Epidermal melanocyte (primary cell): Measurements from ENCODE around the gene OR51V1.
"Not testable (repeated sequence)": the region's sequence is repeated elsewhere in the genome, so short reads cannot be mapped to it uniquely, and the experiment has no call there.

ENCODE experiments used
- DNase-seq: peaks from one replicate; pipeline ENCODE4 v3.0.0; 2011; ENCODE audit warnings: low spot score; ENCODE audit not compliant: insufficient read length

OR51V1 gene

DNA sequence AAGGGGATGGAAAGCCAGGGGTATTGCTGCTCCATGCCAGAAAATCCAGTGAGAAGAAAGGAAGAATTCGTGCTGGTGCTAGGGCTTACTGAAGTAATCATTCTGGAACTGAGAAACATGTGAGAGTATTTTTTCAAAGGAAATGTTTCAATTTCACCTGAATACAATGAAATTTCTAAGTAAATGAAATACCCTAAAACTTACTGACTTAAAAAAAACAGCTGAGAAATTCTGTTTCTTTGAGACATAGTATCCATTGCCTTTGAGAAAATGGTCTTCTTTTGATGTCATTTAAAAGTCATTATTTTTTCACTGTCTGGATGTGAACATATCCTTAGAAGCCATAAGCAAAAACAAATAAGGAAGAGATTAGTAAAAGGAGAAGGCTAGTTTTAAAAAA, at the start of gene OR51V1:
Gene OR51V1 (minus strand): TSS at position 101 of the 400 bp plus-strand sequence. CDS start 0 bp downstream, at position 101.
- no peak for DNase-seq

DNA sequence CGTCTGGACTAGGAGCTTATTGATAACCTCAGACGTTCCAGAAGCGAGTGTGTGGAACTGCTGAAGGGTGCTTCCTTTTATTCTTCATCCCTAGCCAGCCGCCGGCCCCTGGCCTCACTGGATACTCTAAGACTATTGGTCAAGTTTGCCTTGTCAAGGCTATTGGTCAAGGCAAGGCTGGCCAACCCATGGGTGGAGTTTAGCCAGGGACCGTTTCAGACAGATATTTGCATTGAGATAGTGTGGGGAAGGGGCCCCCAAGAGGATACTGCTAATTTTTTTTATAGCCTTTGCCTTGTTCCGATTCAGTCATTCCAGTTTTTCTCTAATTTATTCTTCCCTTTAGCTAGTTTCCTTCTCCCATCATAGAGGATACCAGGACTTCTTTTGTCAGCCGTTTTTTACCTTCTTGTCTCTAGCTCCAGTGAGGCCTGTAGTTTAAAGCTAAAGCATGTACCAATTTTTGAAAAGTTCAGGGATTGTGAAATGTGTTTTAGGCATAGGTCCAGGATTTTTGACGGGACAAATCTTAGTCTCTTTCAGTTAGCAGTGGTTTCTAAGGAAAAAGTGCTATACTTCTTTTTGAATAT, 49.4 kb upstream of the OR51V1 start, which contains the start of gene HBG1:
Gene HBG1 (minus strand): TSS at position 51 of the 590 bp plus-strand sequence. CDS start 53 bp downstream, outside the sequence.
- not testable (repeated sequence) for DNase-seq

GRCh38 chr11:5248498-5248897, 48.0 kb upstream of the OR51V1 start:
- not testable (repeated sequence) for DNase-seq

GRCh38 chr11:5247472-5248192, 47.1 kb upstream of the OR51V1 start:
- no peak for DNase-seq

GRCh38 chr11:5246772-5247471, 46.4 kb upstream of the OR51V1 start:
- no peak for DNase-seq

DNA sequence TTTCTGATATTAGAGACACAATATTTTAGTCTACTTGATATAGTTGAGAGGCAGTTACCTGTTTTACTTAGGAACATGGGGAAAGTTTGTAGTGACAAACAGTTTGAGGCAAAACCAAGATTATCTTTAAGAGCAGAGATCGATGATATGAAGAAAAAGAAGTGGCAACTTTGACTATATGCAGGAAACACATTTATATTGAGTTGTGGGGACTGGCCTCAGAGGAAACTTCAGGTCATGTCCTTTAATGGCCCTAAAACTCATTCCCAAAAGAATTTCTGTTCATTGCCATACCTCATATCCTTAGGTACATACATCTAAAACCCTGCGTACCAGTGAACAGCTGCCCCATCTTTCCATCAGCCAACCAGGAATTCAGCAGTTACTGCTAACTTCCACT, 44.7 kb upstream of the OR51V1 start:
- DNase-seq, result no peak

GRCh38 chr11:5243816-5244180, 43.3 kb upstream of the OR51V1 start:
- DNase-seq, result no peak

DNA sequence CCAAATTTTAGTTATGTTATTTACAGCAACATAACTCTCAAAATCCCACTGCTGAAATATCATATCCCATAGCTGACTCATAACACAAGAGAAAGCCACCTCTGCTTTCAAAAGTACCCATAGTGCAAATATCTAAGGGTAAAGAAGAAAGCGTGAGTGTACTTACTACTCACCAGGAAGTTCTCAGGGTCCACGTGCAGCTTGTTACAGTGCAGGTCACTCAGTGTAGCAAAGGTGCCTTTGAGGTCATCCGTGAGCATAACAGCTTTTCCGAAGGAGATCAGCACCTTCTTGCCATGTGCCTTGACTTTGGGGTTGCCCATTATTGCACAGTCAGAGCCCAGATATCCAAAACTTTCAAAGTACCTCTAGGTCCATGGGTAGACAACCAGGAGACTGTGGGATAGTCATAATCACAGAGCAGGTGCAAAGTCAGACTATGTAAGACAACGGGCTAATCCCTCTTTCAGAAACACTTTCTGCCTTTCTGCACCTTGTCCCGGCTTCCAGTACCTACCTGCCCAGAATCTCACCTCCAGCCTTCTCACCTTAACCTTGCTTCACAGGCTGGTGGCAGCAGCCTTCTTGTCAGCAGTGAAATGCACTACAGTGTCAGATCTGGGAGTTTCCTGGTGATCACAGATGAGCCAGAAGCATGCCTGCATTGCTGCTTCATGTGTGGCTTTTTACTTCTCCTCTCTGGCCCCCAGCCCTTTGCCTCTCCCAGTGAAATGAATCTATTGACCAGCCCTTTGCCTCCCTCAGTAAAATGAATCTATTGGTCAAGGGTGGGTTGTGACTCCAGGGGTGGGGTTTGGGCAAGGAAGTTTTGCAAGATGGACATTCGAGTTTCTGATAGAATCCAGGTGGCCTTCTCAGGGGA, 42.7 kb upstream of the OR51V1 start:
- DNase-seq, result no peak

DNA sequence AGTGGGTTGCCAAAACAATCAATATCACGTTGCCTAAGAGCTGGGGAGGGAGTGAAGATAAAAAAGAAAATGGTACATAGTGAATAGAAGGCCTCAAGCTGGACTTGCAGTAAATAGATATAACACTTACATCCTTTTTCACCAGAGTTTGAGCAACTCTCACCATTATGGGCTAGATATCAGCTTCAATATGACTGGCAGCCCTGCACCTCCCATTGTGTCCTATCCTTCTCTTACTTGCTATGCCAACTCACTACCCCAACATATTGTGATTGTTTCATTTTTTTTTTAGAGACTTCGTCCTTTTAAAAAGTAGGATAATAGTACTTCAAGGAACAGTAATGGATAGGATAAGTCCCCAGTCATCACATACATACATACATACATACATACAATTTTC, 41.7 kb upstream of the OR51V1 start:
- DNase-seq, result no peak

GRCh38 chr11:5241458-5241857, 41.0 kb upstream of the OR51V1 start:
- no peak for DNase-seq

- no peak for DNase-seq
These were observed 40.0 kb upstream of the OR51V1 start for GRCh38 chr11:5240458-5240857.

GRCh38 chr11:5240056-5240455, 39.6 kb upstream of the OR51V1 start:
- DNase-seq, result no peak

DNA sequence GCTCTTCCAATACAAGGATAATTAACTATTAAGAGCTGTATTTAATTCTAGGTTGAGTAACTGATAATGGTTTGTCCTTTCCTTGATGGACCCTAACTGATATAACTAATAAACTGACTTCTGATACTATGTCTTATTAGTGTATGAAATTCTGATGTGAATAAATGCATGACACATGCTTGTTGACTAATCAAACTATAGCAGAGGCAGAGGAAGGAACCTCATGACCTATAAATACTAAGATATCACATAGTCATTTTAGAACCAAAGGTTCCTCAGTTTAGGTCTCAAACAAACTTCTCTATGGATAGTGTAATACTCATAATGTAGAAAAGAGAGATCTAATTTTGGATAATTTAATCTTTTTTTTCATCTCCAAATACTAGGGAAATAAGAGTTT, 38.6 kb upstream of the OR51V1 start:
- no peak for DNase-seq

DNA sequence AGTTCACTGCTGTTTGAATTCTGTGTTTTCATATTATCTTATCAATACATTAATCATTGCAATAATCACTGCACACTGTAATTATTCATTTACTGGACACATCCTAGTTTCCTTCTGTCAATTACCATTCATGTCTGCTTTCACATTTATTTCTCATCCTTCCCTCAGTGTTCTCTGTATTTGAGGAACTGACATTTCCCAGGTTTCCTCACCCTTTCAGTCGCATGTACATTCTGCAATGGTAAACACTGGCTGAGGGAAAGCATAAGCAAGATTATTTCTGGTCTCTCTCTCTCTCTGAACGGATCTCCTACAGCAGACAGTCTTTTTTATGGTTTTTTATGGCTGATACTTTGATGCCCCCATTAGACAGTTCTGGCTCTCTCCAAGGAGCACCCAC, 38.0 kb upstream of the OR51V1 start:
- DNase-seq, result no peak

DNA sequence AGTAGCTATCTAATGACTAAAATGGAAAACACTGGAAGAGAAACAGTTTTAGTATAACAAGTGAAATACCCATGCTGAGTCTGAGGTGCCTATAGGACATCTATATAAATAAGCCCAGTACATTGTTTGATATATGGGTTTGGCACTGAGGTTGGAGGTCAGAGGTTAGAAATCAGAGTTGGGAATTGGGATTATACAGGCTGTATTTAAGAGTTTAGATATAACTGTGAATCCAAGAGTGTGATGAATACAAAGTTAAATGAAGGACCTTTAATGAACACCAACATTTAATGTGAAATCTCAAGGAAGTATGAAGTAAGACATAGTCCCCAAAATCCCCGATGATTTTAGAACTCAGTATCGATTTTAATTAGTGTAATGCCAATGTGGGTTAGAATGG, 36.9 kb upstream of the OR51V1 start:
- DNase-seq, result no peak

GRCh38 chr11:5235364-5236095, 35.0 kb upstream of the OR51V1 start:
- no peak for DNase-seq

- DNase-seq, result no peak
These were observed 33.9 kb upstream of the OR51V1 start, which contains the start of gene HBD for GRCh38 chr11:5234381-5234834. Gene HBD (minus strand): TSS chr11:5234483. CDS start chr11:5234433, 50 bp downstream.

DNA sequence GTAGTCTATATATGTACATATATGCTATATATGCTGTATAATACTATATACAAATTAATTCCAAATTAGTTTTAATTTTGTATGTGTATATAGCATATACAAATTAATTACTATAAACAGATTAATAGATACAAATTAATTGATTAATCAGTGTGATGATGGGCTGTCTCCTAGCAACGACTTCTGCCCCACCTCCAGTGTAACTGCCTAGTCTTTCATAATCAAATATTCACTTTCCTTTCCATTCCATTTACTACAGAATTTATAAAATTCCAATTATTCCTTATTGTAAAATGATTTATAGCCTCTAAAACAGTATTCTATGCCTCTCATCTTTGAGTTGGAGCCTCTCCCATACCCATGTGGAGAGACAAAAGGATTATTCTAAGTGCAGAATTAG, 32.8 kb upstream of the OR51V1 start:
- DNase-seq, result no peak

DNA sequence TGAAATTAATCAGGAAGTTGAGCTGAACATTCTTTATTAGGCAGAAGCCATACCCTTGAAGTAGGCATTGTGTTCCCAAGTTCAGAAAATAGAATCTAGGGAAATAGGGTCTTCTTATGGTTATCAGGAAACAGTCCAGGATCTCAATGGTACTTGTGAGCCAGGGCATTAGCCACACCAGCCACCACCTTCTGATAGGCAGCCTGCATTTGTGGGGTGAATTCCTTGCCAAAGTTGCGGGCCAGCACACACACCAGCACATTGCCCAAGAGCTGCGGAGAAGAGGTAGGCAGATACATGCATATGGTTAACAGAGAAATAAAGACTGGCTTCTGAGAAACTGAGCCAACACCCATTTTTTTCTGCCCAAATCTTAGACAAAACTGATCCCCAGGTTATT, 32.3 kb upstream of the OR51V1 start:
- no peak for DNase-seq

DNA sequence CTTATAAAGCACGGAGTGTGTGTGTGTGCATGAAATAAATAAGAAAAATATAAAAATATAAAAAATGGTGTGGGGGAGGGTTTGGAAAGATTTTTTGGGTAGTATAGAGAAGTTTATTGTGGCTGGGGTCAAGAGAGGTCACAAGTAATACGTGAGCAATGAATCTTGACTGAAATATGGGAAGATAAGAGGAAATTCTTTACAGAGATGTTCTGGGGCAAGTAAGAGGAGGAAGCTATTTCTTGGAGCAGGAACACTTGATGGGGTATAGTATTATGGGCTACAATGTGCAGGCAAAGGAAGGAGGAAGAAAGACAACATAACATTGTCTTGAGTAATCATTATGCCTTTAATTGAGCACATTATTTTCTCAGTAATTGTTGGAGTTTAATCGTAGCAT, 31.7 kb upstream of the OR51V1 start:
- DNase-seq, result no peak

- DNase-seq, result no peak
These were observed 30.6 kb upstream of the OR51V1 start for GRCh38 chr11:5231111-5231510.
